Endothelial cell of umbilical vein (primary cell): Measurements from ENCODE around the gene TEX11. TPM values are rescaled to one million over a fixed set of nuclear protein-coding genes. Genes with fewer than 3 reads are reported as not detected.

Source experiments
- BruUV-seq: library from RNA; stranded (reverse); fragments of 400-500 nt; replicated peaks from 2 replicates; lab custom pipeline; 2021; lab: Mats Ljungman, UMichigan
- CTCF ChIA-PET: fragments of 300-600, 350-600 bp; sonication (Branson Sonifier 250); formaldehyde crosslinking; loops from one replicate; lab custom pipeline; 2021; ENCODE audit warnings: antibody characterized with exemption, inconsistent platforms; lab: Charles Lee
- POLR2A ChIA-PET: fragments of 300-600, 350-600 bp; sonication (Branson Sonifier 250); formaldehyde crosslinking; loops from one replicate; lab custom pipeline; 2021; ENCODE audit warnings: antibody characterized with exemption, inconsistent platforms; lab: Charles Lee
- DNase-seq: peaks from one replicate; pipeline ENCODE4 v3.0.0-alpha.2; 2011; ENCODE audit warnings: low read depth, low spot score
- FAIRE-seq: peaks from 2 replicates; lab custom pipeline; 2011; peaks lifted over from hg19 to GRCh38; lab: Jason Lieb, UNC
- H2AFZ ChIP-seq: 2 replicates; pipeline ENCODE4 v1.6.0; 2012; ENCODE audit warnings: low read depth, low read length, control low read depth, inconsistent platforms
- H3K27ac ChIP-seq: 2 replicates; pipeline ENCODE4 v1.5.1; 2011; ENCODE audit warnings: low read depth, mild to moderate bottlenecking, control low read depth, low read length, moderate library complexity; ENCODE audit not compliant: insufficient read depth
- H3K27me3 ChIP-seq, 2 experiments: 2 replicates each; pipeline versions ENCODE4 v1.6.0 to v1.6.1; 2011; ENCODE audit warnings: low read length in 2 of 2, mixed read lengths in 1 of 2; ENCODE audit not compliant: control insufficient read depth in 2 of 2, insufficient read depth in 2 of 2
- H3K36me3 ChIP-seq, 2 experiments: 2 replicates in 1 of 2; 3 replicates in 1 of 2; pipeline ENCODE4 v1.5.1; 2011; ENCODE audit warnings: low read length in 2 of 2, mild to moderate bottlenecking in 1 of 2, moderate library complexity in 1 of 2; ENCODE audit not compliant: control insufficient read depth in 2 of 2, insufficient read depth in 2 of 2; ENCODE audit errors: extremely low read depth in 1 of 2
- H3K4me1 ChIP-seq: 3 replicates; pipeline ENCODE4 v1.5.1; 2011; ENCODE audit warnings: mild to moderate bottlenecking, low read length; ENCODE audit not compliant: control insufficient read depth, insufficient read depth; ENCODE audit errors: extremely low read depth
- H3K4me2 ChIP-seq: 2 replicates; pipeline ENCODE4 v1.6.1; 2011; ENCODE audit warnings: low read length, control low read depth, mixed read lengths; ENCODE audit not compliant: insufficient read depth
- H3K4me3 ChIP-seq, 3 experiments: fragments of 200-600 bp in 1 of 3; sonication (generic), shearing (Covaris generic) in 1 of 3; replicated peaks in 1 of 3; 2 replicates each; pipeline ENCODE4 v1.5.1; 2011 to 2016; ENCODE audit warnings: control low read depth in 3 of 3, low read length in 3 of 3, mild to moderate bottlenecking in 2 of 3, inconsistent platforms in 1 of 3, low read depth in 1 of 3, moderate library complexity in 1 of 3; ENCODE audit not compliant: insufficient read depth in 1 of 3
- H3K79me2 ChIP-seq: 2 replicates; pipeline ENCODE4 v1.6.0; 2012; ENCODE audit warnings: low read length, inconsistent platforms; ENCODE audit not compliant: control insufficient read depth, insufficient read depth
- H3K9ac ChIP-seq: replicated peaks from 2 replicates; pipeline ENCODE3; 2011; ENCODE audit warnings: low read length, control low read depth; ENCODE audit not compliant: insufficient read depth; ENCODE audit errors: extremely low read depth
- H3K9me1 ChIP-seq: replicated peaks from 3 replicates; pipeline ENCODE4 v1.6.0; 2011; ENCODE audit warnings: mild to moderate bottlenecking, low read length; ENCODE audit not compliant: control insufficient read depth, insufficient read depth; ENCODE audit errors: extremely low read depth
- H3K9me3 ChIP-seq: replicated peaks from 2 replicates; pipeline ENCODE4 v1.5.1; 2012; ENCODE audit warnings: low read length, inconsistent platforms; ENCODE audit not compliant: control insufficient read depth, insufficient read depth
- H4K20me1 ChIP-seq: replicated peaks from 2 replicates; pipeline ENCODE3; 2011; ENCODE audit warnings: mild to moderate bottlenecking, low read length; ENCODE audit not compliant: control insufficient read depth, insufficient read depth; ENCODE audit errors: extremely low read depth
- CTCF ChIP-seq, 2 donors: IDR thresholded peaks; 1 replicate in 1 of 2; 2 replicates in 1 of 2; pipeline ENCODE4 v1.5.1; 2011; ENCODE audit warnings: low read length in 2 of 2, mild to moderate bottlenecking in 2 of 2, moderate library complexity in 2 of 2, control low read depth in 1 of 2, inconsistent platforms in 1 of 2, low read depth in 1 of 2; ENCODE audit not compliant: insufficient read depth in 1 of 2; ENCODE audit errors: extremely low read depth in 1 of 2
- EZH2 ChIP-seq: IDR thresholded peaks from 2 replicates; pipeline ENCODE4 v1.6.1; 2012; ENCODE audit warnings: borderline replicate concordance, low read depth, mild to moderate bottlenecking, moderate library complexity, low read length, inconsistent platforms; ENCODE audit not compliant: severe bottlenecking
- FOS ChIP-seq: IDR thresholded peaks from 2 replicates; pipeline ENCODE4 v1.6.1; 2011; ENCODE audit warnings: mild to moderate bottlenecking, low read length, moderate library complexity, borderline replicate concordance; ENCODE audit not compliant: insufficient read depth
- GATA2 ChIP-seq: IDR thresholded peaks from 2 replicates; pipeline ENCODE4 v1.7.0; 2011; ENCODE audit warnings: low read depth, mild to moderate bottlenecking, moderate library complexity, mixed read lengths, low read length; ENCODE audit not compliant: insufficient read length, insufficient read depth
- JUN ChIP-seq: IDR thresholded peaks from 2 replicates; pipeline ENCODE4 v1.6.1; 2011; ENCODE audit warnings: borderline replicate concordance, low read depth; ENCODE audit not compliant: insufficient read length, insufficient read depth
- MAX ChIP-seq: IDR thresholded peaks from 2 replicates; pipeline ENCODE4 v1.6.1; 2011; ENCODE audit not compliant: insufficient read depth, insufficient read length
- MYC ChIP-seq: IDR thresholded peaks from one replicate; pipeline ENCODE4 v1.6.1; 2011; ENCODE audit warnings: mild to moderate bottlenecking, low read depth, low read length
- POLR2A ChIP-seq: IDR thresholded peaks from 2 replicates; pipeline ENCODE4 v1.6.1; 2012; ENCODE audit warnings: low read depth, mild to moderate bottlenecking, control low read depth, low read length
- POLR2AphosphoS5 ChIP-seq: IDR thresholded peaks from 2 replicates; pipeline ENCODE4 v1.6.1; 2012; ENCODE audit warnings: low read depth, mild to moderate bottlenecking, control low read depth, low read length, moderate library complexity; ENCODE audit not compliant: insufficient read depth
- dilution Hi-C: fragments of 300-500 bp; cut with MboI; formaldehyde crosslinking; loops from one replicate; pipeline ENCODE4 v1.15.0; 2019; ENCODE audit warnings: low sequenced_read_pairs; ENCODE audit not compliant: extremely low pct_ligation_motif_present
- intact Hi-C: fragments of 100-400 bp; cut with micrococcal nuclease; formaldehyde crosslinking; loops from one replicate; pipeline ENCODE4 v1.10.0; 2022
- polyA plus RNA-seq, 4 experiments: library from polyadenylated mRNA; depleted of rRNA in 3 of 4; stranded (reverse) in 3 of 4; unstranded in 1 of 4; fragments of >200 nt; gene quantifications; 2 replicates each; pipeline versions ENCODE4 v1.2.1 to v1.2.3, GENCODE V29; 2011 to 2012; ENCODE audit warnings: missing spikeins in 1 of 4
- total RNA-seq: library from RNA; stranded (reverse); gene quantifications from 2 replicates; pipeline ENCODE4 v1.2.3, GENCODE V29; 2021

TEX11 gene
- total and polyA plus RNA-seq, 2 donors (not counting 3 experiments of a cell fraction or from before 2014, with no cell fraction given), result not detected

GRCh38 chrX:70834589-70834988 lies 73.9 kb downstream of the TEX11 start:
- H3K27me3 ChIP-seq, result no peaks in the 10 kb centered on the region
- H3K79me2 ChIP-seq, result no peaks in the 10 kb centered on the region
- ChIA-PET CTCF (no interaction called here), POLR2A (no interaction called here)
- H3K4me3 ChIP-seq, result no peak overlapping the region
- no peaks in the 10 kb centered on the region for H3K4me1 ChIP-seq
- intact Hi-C loops (no loop called here), dilution Hi-C loops (no loop called here)
- BruUV-seq, result no TSS peak
- H3K36me3 ChIP-seq, result no peaks in the 10 kb centered on the region
- no peak overlapping the region for H3K9ac ChIP-seq
- no peak overlapping the region for H3K27ac ChIP-seq
- no peaks in the 10 kb centered on the region for H4K20me1 ChIP-seq
- no peak for FAIRE-seq
- H2AFZ ChIP-seq, result no peak overlapping the region
- H3K9me1 ChIP-seq, result no peaks in the 10 kb centered on the region
- H3K9me3 ChIP-seq, result no peaks in the 10 kb centered on the region
- DNase-seq, result no peak
- no peak overlapping the region for H3K4me2 ChIP-seq
- TF ChIP-seq GATA2 (no peak), MYC (no peak), EZH2 (no peak), MAX (no peak), FOS (no peak), CTCF (IDR thresholded peaks at IDR 0.05; ENCODE audit: extremely low read depth in 1 of 2, insufficient read depth in 1 of 2, low read depth in 1 of 2, low read length in 2 of 2) (no peak), JUN (no peak), POLR2A (no peak), POLR2AphosphoS5 (no peak)
